NCI-H1417 treated with DMSO at 0.1 percent for 48 hours (cell line): Measurements from ENCODE around the gene PCDHB7.
"Not testable (repeated sequence)": the region's sequence is repeated elsewhere in the genome, so short reads cannot be mapped to it uniquely, and the experiment has no call there.

Source experiments
- DNase-seq: peaks from one replicate; lab custom pipeline; 2025; lab: John Stamatoyannopoulos, UW

PCDHB7 gene

DNA sequence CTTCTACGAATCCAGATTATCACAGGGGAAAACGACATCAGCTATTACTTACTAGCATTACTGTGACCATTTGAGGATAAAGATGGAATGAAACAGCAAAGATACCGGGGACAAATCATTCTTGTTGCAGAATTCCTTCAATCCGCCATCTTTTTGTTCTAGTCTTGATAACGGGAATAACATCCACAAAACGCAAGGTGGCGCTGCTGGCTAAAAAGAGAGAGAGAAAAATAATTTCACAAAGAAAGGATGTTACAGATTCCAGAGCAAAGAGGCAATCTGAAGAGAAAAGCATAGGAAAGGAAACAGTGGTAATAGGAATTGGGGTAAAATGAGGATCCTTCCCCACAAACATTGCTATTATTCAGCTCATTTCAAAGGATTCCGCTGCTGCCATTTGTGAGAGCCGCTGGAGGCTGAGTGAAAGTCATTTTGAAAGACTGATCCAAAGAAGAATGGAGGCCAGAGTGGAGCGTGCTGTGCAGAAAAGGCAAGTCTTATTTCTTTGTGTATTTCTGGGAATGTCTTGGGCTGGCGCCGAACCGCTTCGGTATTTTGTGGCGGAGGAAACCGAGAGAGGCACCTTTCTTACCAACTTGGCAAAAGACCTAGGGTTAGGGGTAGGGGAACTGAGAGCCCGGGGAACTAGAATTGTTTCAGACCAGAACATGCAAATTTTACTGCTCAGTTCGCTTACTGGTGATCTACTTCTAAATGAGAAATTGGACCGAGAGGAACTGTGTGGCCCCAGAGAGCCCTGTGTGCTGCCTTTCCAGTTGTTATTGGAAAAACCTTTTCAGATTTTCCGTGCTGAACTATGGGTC is at the start of gene PCDHB7:
TSS of gene PCDHB7 (plus strand) at position 264 of the 824 bp plus-strand sequence. CDS start at position 456, 192 bp downstream.
- DNase-seq, result no peak

DNA sequence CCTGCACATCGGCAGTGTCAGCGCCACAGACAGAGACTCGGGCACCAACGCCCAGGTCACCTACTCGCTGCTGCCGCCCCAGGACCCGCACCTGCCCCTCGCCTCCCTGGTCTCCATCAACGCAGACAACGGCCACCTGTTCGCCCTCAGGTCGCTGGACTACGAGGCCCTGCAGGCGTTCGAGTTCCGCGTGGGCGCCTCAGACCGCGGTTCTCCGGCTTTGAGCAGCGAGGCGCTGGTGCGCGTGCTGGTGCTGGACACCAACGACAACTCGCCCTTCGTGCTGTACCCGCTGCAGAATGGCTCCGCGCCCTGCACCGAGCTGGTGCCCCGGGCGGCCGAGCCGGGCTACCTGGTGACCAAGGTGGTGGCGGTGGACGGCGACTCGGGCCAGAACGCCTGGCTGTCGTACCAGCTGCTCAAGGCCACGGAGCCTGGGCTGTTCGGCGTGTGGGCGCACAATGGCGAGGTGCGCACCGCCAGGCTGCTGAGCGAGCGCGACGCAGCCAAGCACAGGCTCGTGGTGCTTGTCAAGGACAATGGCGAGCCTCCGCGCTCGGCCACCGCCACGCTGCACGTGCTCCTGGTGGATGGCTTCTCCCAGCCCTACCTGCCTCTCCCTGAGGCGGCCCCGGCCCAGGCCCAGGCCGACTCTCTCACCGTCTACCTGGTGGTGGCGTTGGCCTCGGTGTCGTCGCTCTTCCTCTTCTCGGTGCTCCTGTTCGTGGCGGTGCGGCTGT is 48.9 kb upstream of the PCDHB7 start:
- DNase-seq, result not testable (repeated sequence)

DNA sequence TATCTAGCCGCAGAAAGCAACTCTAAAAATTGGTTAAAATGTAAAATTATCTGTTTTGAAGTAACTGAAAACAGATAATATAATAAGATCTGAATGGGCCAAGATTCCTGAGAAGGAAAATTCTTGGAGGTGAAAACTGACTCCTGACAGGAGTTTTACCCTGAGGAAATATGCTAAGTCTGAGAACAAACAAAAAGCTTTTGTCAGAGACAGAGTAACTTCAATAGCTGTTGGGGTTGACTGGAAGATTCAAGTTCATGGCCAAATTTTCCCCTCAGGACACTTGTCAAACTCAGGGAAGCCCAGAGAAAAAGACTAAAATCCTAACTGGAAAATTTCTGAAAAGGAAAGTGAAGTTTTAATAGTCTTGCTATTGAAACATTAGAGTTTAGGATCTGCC is 45.1 kb upstream of the PCDHB7 start:
- no peak for DNase-seq

DNA sequence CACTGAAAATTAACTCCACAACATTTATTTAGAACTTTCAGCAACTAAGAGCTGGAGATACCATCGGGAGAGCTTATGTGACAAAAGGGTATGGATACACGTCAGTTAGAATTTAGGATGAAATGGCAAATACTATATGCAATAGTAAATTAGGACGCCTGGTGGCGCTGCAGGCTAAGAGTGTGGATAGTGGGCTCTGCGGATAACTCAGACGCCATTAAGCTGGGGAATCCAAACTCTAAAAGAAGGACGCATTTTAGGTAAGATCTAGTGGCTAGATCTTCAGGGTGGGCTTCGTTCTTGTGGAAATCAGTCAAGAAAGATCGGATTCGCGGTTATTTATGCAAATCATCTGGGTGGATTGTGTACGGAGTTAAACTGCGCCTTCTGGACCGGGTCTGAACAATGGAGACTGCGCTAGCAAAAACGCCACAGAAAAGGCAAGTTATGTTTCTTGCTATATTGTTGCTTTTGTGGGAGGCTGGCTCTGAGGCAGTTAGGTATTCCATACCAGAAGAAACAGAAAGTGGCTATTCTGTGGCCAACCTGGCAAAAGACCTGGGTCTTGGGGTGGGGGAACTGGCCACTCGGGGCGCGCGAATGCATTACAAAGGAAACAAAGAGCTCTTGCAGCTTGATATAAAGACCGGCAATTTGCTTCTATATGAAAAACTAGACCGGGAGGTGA is 37.3 kb upstream of the PCDHB7 start, which contains the start of gene PCDHB5:
TSS of gene PCDHB5 (plus strand) at position 177 of the 688 bp plus-strand sequence. CDS start at position 406, 229 bp downstream.
- peak; percentile 42 for DNase-seq

DNA sequence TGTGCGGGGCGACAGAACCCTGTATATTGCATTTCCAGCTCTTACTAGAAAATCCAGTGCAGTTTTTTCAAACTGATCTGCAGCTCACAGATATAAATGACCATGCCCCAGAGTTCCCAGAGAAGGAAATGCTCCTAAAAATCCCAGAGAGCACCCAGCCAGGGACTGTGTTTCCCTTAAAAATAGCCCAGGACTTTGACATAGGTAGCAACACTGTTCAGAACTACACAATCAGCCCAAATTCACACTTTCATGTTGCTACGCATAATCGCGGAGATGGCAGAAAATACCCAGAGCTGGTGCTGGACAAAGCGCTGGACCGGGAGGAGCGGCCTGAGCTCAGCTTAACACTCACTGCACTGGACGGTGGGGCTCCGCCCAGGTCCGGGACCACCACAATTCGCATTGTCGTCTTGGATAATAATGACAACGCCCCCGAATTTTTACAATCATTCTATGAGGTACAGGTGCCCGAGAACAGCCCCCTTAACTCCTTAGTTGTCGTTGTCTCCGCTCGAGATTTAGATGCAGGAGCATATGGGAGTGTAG is 36.7 kb upstream of the PCDHB7 start:
- DNase-seq, result no peak

DNA sequence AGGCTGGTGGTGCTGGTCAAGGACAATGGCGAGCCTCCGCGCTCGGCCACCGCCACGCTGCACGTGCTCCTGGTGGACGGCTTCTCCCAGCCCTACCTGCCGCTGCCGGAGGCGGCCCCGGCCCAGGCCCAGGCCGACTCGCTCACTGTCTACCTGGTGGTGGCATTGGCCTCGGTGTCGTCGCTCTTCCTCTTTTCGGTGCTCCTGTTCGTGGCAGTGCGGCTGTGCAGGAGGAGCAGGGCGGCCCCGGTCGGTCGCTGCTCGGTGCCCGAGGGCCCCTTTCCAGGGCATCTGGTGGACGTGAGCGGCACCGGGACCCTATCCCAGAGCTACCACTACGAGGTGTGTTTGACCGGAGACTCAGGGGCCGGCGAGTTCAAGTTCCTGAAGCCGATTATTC is 35.1 kb upstream of the PCDHB7 start:
- not testable (repeated sequence) for DNase-seq

DNA sequence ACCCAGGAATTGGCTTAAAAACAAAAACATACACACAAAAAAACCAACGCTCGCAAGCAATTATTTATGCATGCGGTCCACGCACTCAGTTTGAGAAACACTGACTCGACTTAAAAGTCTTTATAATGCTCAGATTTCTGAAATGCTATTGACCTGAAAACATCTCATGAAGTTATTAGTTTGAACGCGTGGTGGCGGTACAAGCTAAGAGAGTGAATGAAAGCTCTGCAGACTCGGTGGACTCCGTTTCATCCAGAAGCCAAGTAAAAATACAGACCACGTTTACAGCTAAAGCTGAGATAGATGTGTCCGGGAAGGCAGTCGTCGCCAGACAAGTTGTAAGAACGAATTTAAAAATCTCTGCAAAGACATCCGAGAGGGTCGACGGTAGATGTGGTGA is 22.6 kb upstream of the PCDHB7 start, which contains the start of gene PCDHB6:
TSS of gene PCDHB6 (plus strand) at position 246 of the 400 bp plus-strand sequence. CDS start 201 bp downstream, outside the sequence.
- DNase-seq, result no peak

DNA sequence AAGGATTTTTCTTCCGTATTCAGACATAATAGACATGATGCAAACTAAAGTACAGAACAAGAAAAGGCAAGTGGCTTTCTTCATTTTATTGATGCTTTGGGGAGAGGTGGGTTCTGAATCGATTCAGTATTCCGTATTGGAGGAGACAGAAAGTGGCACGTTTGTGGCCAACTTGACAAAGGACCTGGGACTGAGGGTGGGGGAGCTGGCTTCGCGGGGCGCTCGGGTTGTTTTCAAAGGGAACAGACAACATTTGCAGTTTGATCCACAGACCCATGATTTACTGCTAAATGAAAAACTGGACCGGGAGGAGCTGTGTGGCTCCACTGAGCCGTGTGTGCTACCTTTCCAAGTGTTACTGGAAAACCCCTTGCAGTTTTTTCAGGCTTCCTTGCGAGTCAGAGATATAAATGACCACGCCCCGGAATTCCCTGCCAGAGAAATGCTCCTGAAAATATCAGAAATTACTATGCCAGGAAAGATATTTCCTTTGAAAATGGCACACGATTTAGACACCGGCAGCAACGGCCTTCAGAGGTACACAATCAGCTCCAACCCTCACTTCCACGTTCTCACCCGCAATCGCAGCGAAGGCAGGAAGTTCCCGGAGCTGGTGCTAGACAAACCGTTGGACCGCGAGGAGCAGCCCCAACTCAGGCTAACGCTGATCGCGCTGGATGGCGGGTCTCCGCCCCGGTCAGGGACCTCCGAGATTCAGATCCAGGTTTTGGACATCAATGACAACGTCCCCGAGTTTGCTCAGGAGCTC is 22.0 kb upstream of the PCDHB7 start:
- DNase-seq, result no peak

DNA sequence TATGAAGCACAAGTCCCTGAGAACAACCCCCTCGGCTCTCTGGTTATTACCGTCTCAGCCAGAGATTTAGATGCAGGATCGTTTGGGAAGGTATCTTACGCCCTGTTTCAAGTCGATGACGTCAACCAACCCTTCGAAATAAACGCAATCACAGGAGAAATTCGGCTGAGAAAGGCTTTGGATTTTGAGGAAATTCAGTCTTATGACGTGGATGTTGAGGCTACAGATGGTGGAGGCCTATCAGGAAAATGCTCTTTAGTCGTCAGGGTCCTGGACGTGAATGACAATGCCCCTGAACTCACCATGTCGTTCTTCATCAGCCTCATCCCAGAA is 21.5 kb upstream of the PCDHB7 start:
- DNase-seq, result no peak

DNA sequence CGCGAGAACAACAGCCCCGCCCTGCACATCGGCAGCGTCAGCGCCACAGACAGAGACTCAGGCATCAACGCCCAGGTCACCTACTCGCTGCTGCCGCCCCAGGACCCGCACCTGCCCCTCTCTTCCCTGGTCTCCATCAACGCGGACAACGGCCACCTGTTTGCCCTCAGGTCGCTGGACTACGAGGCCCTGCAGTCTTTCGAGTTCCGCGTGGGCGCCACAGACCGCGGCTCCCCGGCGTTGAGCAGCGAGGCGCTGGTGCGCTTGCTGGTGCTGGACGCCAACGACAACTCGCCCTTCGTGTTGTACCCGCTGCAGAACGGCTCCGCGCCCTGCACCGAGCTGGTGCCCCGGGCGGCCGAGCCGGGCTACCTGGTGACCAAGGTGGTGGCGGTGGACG is 20.8 kb upstream of the PCDHB7 start:
- not testable (repeated sequence) for DNase-seq

DNA sequence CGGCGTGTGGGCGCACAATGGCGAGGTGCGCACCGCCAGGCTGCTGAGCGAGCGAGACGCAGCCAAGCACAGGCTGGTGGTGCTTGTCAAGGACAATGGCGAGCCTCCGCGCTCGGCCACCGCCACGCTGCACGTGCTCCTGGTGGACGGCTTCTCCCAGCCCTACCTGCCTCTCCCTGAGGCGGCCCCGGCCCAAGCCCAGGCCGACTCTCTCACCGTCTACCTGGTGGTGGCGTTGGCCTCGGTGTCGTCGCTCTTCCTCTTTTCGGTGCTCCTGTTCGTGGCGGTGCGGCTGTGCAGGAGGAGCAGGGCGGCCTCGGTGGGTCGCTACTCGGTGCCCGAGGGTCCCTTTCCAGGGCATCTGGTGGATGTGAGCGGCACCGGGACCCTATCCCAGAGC is 20.3 kb upstream of the PCDHB7 start:
- DNase-seq, result not testable (repeated sequence)

DNA sequence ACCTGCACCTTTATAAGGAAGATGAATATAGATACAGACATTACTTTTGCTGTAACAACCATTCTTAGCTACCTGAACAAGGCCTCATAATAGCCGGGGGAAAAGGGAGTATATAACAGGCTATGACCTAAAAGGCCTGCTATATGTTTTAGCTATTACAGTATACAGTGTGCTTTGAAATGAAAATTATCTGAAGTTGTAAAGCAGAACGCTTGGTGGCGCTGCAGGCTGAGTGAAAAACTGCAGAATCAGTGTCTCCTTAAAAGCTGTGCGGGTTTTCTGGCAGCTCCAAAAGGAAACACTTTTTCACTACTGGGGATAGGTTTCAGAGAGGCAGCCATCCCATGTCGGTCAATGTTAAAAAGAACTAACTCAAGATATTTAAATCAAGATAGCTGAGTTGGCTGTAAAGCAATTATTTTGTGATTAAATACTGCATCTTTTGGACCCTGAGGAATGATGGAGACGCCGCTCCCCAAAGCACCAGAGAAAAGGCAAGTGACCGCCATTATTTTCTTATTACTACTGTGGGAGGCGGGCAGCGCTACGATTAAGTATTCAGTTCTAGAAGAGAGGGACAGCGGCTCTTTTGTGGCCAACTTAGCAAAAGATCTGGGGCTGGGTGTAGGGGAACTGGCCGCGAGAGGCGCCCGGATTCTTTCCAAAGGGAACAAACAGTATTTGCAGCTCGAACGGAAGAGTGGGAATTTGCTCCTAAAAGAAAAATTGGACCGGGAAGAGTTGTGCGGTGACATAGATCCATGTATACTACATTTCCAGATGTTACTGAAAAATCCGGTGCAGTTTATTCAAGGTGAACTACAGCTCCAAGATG is 16.7 kb upstream of the PCDHB7 start:
- DNase-seq, result no peak

DNA sequence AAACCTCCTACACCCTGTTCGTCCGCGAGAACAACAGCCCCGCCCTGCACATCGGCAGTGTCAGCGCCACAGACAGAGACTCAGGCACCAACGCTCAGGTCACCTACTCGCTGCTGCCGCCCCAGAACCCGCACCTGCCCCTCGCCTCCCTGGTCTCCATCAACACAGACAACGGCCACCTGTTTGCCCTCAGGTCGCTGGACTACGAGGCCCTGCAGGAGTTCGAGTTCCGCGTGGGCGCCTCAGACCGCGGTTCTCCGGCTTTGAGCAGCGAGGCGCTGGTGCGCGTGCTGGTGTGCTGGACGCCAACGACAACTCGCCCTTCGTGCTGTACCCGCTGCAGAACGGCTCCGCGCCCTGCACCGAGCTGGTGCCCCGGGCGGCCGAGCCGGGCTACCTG is 15.1 kb upstream of the PCDHB7 start:
- DNase-seq, result not testable (repeated sequence)

DNA sequence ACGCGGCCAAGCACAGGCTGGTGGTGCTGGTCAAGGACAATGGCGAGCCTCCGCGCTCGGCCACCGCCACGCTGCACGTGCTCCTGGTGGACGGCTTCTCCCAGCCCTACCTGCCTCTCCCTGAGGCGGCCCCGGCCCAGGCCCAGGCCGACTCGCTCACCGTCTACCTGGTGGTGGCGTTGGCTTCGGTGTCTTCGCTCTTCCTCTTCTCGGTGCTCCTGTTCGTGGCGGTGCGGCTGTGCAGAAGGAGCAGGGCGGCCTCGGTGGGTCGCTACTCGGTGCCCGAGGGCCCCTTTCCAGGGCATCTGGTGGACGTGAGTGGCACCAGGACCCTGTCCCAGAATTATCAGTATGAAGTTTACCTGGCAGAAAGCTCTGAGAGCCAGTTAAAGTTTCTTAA is 14.5 kb upstream of the PCDHB7 start:
- DNase-seq, result not testable (repeated sequence)

DNA sequence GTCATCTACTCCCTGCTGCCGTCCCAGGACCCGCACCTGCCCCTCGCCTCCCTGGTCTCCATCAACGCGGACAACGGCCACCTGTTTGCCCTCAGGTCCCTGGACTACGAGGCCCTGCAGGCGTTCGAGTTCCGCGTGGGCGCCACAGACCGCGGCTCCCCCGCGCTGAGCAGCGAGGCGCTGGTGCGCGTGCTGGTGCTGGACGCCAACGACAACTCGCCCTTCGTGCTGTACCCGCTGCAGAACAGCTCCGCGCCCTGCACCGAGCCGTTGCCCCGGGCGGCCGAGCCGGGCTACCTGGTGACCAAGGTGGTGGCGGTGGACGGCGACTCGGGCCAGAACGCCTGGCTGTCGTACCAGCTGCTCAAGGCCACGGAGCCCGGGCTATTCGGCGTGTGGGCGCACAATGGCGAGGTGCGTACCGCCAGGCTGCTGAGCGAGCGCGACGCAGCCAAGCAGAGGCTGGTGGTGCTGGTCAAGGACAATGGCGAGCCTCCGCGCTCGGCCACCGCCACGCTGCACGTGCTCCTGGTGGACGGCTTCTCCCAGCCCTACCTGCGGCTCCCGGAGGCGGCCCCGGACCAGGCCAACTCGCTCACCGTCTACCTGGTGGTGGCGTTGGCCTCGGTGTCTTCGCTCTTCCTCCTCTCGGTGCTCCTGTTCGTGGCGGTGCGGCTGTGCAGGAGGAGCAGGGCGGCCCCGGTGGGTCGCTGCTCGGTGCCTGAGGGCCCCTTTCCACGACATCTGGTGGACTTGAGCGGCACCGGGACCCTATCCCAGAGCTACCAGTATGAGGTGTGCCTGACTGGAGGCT is 2.1 kb downstream of the PCDHB7 start:
- DNase-seq, result not testable (repeated sequence)

DNA sequence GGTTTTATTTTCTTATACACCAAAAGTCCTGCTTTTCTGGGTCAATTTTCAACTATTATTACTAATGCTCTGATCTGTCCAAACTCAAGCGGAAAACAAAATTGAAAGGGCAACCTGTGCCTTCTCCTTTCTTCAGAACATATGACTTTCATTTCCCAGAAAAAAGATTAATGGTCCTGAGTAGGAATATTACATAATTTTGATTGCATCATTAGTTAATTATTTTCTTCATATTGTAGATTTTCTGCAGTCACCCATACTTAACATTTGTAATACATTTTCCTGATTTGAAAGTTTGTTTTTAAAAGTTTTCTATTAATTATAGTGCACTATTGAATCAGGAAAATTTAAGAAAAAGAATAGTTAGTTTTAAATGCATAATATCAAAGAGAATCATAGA is 3.5 kb downstream of the PCDHB7 start:
- no peak for DNase-seq

DNA sequence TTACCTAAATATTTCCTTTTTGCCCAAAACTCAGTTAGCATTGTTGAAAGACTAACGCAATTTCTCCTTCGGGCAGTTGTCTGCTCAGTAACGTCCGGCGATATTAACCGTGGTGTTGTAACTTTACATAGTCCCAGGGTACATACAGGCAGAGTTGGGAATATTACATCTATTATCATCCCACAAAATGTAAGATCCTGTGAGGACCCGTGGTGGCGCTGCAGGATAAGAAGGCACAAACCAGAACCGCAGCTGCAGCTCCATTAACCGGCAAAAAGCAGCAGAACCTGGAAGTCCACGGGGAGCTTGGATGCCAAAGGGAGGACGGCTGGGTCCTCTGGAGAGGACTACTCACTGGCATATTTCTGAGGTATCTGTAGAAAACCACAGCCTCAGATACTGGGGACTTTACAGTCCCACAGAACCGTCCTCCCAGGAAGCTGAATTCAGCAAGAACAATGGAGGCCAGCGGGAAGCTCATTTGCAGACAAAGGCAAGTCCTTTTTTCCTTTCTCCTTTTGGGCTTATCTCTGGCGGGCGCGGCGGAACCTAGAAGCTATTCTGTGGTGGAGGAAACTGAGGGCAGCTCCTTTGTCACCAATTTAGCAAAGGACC is 5.2 kb downstream of the PCDHB7 start, which contains the start of gene PCDHB8:
TSS of gene PCDHB8 (plus strand) at position 214 of the 615 bp plus-strand sequence. CDS start at position 459, 245 bp downstream.
- not testable (repeated sequence) for DNase-seq

DNA sequence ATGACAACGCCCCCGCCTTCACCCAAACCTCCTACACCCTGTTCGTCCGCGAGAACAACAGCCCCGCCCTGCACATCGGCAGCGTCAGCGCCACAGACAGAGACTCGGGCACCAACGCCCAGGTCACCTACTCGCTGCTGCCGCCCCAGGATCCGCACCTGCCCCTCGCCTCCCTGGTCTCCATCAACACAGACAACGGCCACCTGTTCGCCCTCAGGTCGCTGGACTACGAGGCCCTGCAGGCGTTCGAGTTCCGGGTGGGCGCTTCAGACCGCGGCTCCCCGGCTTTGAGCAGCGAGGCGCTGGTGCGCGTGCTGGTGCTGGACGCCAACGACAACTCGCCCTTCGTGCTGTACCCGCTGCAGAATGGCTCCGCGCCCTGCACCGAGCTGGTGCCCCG is 6.9 kb downstream of the PCDHB7 start:
- DNase-seq, result not testable (repeated sequence)

DNA sequence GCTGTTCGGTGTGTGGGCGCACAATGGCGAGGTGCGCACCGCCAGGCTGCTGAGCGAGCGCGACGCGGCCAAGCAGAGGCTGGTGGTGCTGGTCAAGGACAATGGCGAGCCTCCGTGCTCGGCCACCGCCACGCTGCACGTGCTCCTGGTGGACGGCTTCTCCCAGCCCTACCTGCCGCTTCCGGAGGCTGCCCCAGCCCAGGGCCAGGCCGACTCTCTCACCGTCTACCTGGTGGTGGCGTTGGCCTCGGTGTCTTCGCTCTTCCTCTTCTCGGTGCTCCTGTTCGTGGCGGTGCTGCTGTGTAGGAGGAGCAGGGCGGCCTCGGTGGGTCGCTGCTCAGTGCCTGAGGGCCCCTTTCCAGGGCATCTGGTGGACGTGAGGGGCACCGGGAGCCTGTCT is 7.4 kb downstream of the PCDHB7 start:
- DNase-seq, result not testable (repeated sequence)
